Testis (tissue), 2 donors: ENCODE results near the gene HSD17B12.

ENCODE experiments used
- POLR2A ChIP-seq: fragments of 450-650 bp; IDR thresholded peaks from one replicate; pipeline ENCODE4 v1.6.1; 2017; ENCODE audit warnings: antibody characterized with exemption, mild to moderate bottlenecking, moderate library complexity
- TF ChIP-seq, protein P1 (sequence below), 3 experiments: fragments of 450-650 bp in 2 of 3; fragments of 200-600 bp in 1 of 3; sonication (generic) in 1 of 3; IDR thresholded peaks; one replicate each; pipeline ENCODE4 v1.5.1; 2016 to 2019; ENCODE audit warnings: antibody characterized with exemption in 3 of 3, mild to moderate bottlenecking in 2 of 3, moderate library complexity in 1 of 3

DNA sequence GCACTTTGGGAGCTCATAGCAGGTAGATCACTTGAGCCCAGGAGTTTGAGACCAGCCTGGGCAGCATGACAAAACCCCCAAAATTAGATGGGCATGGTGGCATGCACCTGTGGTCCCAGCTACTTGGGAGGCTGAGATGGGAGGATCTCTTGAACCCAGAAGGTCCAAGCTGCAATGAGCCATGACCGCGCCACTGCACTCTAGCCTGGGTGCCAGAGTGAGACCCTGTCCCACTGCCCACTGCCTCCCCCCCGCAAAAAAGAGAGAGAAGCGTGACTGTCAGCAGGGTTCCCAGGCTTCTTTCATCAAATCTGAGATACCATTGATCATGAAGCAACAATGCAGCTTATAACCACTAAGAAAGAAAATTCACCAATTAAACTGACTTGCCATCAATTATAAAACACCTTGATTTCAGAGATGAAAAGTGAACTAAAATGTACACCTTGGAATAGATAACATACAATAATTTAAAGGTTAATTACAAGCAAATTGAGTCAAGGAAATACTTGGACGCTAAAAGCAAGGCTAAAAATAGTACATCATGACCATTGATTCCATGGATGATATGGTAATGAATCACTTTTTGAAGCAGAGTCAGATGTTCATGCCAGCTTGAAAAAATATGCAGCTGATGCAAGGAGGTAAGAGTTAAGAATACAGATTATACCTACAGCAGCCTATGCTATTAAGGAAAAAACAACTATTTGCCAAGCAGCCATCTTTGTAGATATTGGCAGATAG, 109.3 kb downstream of the HSD17B12 start:
- no peak for TF ChIP-seq POLR2A
- TF ChIP-seq, protein P1, sequence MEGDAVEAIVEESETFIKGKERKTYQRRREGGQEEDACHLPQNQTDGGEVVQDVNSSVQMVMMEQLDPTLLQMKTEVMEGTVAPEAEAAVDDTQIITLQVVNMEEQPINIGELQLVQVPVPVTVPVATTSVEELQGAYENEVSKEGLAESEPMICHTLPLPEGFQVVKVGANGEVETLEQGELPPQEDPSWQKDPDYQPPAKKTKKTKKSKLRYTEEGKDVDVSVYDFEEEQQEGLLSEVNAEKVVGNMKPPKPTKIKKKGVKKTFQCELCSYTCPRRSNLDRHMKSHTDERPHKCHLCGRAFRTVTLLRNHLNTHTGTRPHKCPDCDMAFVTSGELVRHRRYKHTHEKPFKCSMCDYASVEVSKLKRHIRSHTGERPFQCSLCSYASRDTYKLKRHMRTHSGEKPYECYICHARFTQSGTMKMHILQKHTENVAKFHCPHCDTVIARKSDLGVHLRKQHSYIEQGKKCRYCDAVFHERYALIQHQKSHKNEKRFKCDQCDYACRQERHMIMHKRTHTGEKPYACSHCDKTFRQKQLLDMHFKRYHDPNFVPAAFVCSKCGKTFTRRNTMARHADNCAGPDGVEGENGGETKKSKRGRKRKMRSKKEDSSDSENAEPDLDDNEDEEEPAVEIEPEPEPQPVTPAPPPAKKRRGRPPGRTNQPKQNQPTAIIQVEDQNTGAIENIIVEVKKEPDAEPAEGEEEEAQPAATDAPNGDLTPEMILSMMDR (IDR thresholded peaks at IDR 0.05), result no peak
